GM23338 (cell line): ENCODE results near the gene AHCYL1. TPM values are rescaled to one million over a fixed set of nuclear protein-coding genes. Genes with fewer than 3 reads are reported as not detected.

Source experiments
- ATAC-seq: fragments of 200-7000 bp; cut with Tn5 transposase; 3 replicates; pipeline ENCODE4 v1.9.1; 2020
- DNase-seq: peaks from one replicate; pipeline ENCODE4 v3.0.0-alpha.2; 2015; ENCODE audit warnings: low spot score
- H2AFZ ChIP-seq: fragments of 200-600 bp; sonication (generic); 2 replicates; pipeline ENCODE4 v1.8.0; 2016; ENCODE audit warnings: antibody characterized with exemption, mild to moderate bottlenecking, moderate library complexity
- H3F3A ChIP-seq: fragments of 200-600 bp; sonication (generic); replicated peaks from 2 replicates; pipeline ENCODE4 v1.8.0; 2017; ENCODE audit warnings: antibody characterized with exemption, mixed run types, low read depth
- H3K27ac ChIP-seq: fragments of 200-600 bp; sonication (generic); 2 replicates; pipeline ENCODE4 v1.6.1; 2016; ENCODE audit warnings: low read depth
- H3K27me3 ChIP-seq: fragments of 200-600 bp; sonication (generic); 2 replicates; pipeline ENCODE4 v1.8.0; 2016; ENCODE audit warnings: mild to moderate bottlenecking, mixed run types, moderate library complexity; ENCODE audit not compliant: insufficient read depth
- H3K36me3 ChIP-seq: fragments of 200-600 bp; sonication (generic); 2 replicates; pipeline ENCODE4 v1.8.0; 2016; ENCODE audit warnings: mild to moderate bottlenecking; ENCODE audit not compliant: insufficient read depth
- H3K4me1 ChIP-seq: fragments of 200-600 bp; sonication (generic); 2 replicates; pipeline ENCODE4 v1.8.0; 2016; ENCODE audit warnings: mild to moderate bottlenecking, moderate library complexity; ENCODE audit not compliant: insufficient read depth
- H3K4me2 ChIP-seq: fragments of 200-600 bp; sonication (generic); 2 replicates; pipeline ENCODE4 v1.7.1; 2017; ENCODE audit warnings: mixed run types
- H3K4me3 ChIP-seq: fragments of 200-600 bp; sonication (generic); 2 replicates; pipeline ENCODE4 v1.6.1; 2016; ENCODE audit warnings: mixed run types
- H3K79me2 ChIP-seq: fragments of 200-600 bp; sonication (generic); replicated peaks from 2 replicates; pipeline ENCODE4 v1.8.0; 2017; ENCODE audit warnings: mild to moderate bottlenecking; ENCODE audit not compliant: insufficient read depth
- H3K9me2 ChIP-seq: fragments of 200-600 bp; sonication (generic); 2 replicates; pipeline ENCODE4 v1.8.0; 2017; ENCODE audit not compliant: insufficient read depth
- H4K20me1 ChIP-seq: fragments of 200-600 bp; sonication (generic); replicated peaks from 2 replicates; pipeline ENCODE4 v1.8.0; 2017; ENCODE audit warnings: mild to moderate bottlenecking; ENCODE audit not compliant: insufficient read depth
- H3K27ac Mint-ChIP-seq: 2 replicates; pipeline ENCODE4 v1.8.0; 2020; ENCODE audit warnings: inconsistent platforms, mild to moderate bottlenecking, moderate library complexity, mixed read lengths
- H3K27me3 Mint-ChIP-seq: 3 replicates; pipeline ENCODE4 v1.8.0; 2022; ENCODE audit warnings: low read depth, mild to moderate bottlenecking, moderate library complexity, mixed read lengths, inconsistent platforms; ENCODE audit not compliant: insufficient read depth, poor library complexity
- H3K36me3 Mint-ChIP-seq: 3 replicates; pipeline ENCODE4 v1.8.0; 2021; ENCODE audit warnings: low read depth, mild to moderate bottlenecking, inconsistent platforms, moderate library complexity, mixed read lengths
- H3K4me1 Mint-ChIP-seq: 3 replicates; pipeline ENCODE4 v1.8.0; 2020; ENCODE audit warnings: mild to moderate bottlenecking, inconsistent platforms, mixed read lengths
- H3K4me3 Mint-ChIP-seq: 3 replicates; pipeline ENCODE4 v1.8.0; 2021; ENCODE audit warnings: moderate library complexity, mild to moderate bottlenecking, inconsistent platforms, mixed read lengths
- H3K9me3 Mint-ChIP-seq: 3 replicates; pipeline ENCODE4 v1.8.0; 2020; ENCODE audit warnings: moderate library complexity, mild to moderate bottlenecking, inconsistent platforms, mixed read lengths
- ETS1 ChIP-seq: IDR thresholded peaks from 2 replicates; pipeline ENCODE4 v1.6.1; 2016; ENCODE audit warnings: antibody characterized with exemption
- JUNB ChIP-seq: IDR thresholded peaks from one replicate; pipeline ENCODE4 v1.6.1; 2016; ENCODE audit warnings: antibody characterized with exemption; ENCODE audit not compliant: unreplicated experiment
- NANOG ChIP-seq: IDR thresholded peaks from 2 replicates; pipeline ENCODE4 v1.6.1; 2016; ENCODE audit warnings: antibody characterized with exemption, borderline replicate concordance
- STAT1 ChIP-seq: IDR thresholded peaks from one replicate; pipeline ENCODE4 v1.6.1; 2016; ENCODE audit warnings: antibody characterized with exemption; ENCODE audit not compliant: unreplicated experiment
- ZNF331 ChIP-seq: fragments of 250-450 bp; sonication (Bioruptor Pico); IDR thresholded peaks from 2 replicates; pipeline ENCODE4 v1.5.0; 2020; ENCODE audit warnings: low read depth, mild to moderate bottlenecking, moderate library complexity
- ZNF462 ChIP-seq: fragments of 250-450 bp; sonication (Bioruptor Pico); IDR thresholded peaks from 2 replicates; pipeline ENCODE4 v1.5.0; 2020; ENCODE audit warnings: mild to moderate bottlenecking, moderate library complexity
- polyA plus RNA-seq: library from polyadenylated mRNA; unstranded; fragments of >200 nt; fragmentation: Nextera tagmentation; extraction: Ambion mirVana; gene quantifications from 2 replicates; pipeline ENCODE4 v1.2.1, GENCODE V29; 2016
- total RNA-seq: library from RNA; depleted of rRNA; stranded (reverse); fragments of >200 nt; shearing (Covaris generic); gene quantifications from 2 replicates; pipeline ENCODE4 v1.2.3, GENCODE V29; 2014

Gene AHCYL1
- total and polyA plus RNA-seq, 2 experiments from 2014 or later, result 63.3 to 70.0 TPM

GRCh38 chr1:110039641-110040040 lies 55.1 kb downstream of the AHCYL1 start:
- Mint-ChIP-seq H3K4me3 (no peak overlapping the region), H3K27ac (no peak overlapping the region), H3K27me3 (no peaks in the 10 kb centered on the region), H3K9me3 (no peaks in the 10 kb centered on the region), H3K4me1 (peaks cover 8% of the 10 kb centered on the region; the same call in 2 of the 3 replicates), H3K36me3 (peaks cover 70% of the 10 kb centered on the region)
- Histone ChIP-seq H3K9me2 (no peaks in the 10 kb centered on the region), H3F3A (no peaks in the 10 kb centered on the region; the same call in 1 of the 2 replicates), H3K36me3 (peaks cover 33% of the 10 kb centered on the region), H3K27ac (no peak overlapping the region), H4K20me1 (peaks cover 15% of the 10 kb centered on the region), H2AFZ (no peak overlapping the region), H3K79me2 (peaks cover 28% of the 10 kb centered on the region), H3K4me2 (no peak overlapping the region), H3K4me3 (no peak overlapping the region), H3K27me3 (no peaks in the 10 kb centered on the region), H3K4me1 (peaks cover 9% of the 10 kb centered on the region)
- DNase-seq (no peak), ATAC-seq (no peak)
- TF ChIP-seq JUNB (no peak), ETS1 (no peak), NANOG (no peak), ZNF462 (CRISPR knock-in tag) (no peak), ZNF331 (CRISPR knock-in tag) (no peak), STAT1 (no peak)
